NCI-H1105 treated with DMSO at 0.1 percent for 48 hours (cell line): ENCODE measurements around the gene LRTM2.

ENCODE experiments used
- DNase-seq: peaks from one replicate; lab custom pipeline; 2025; lab: John Stamatoyannopoulos, UW

LRTM2 gene

GRCh38 chr12:1864867-1865266, 44.5 kb downstream of the LRTM2 start:
- no peak for DNase-seq

GRCh38 chr12:1865284-1865866, 45.0 kb downstream of the LRTM2 start:
- no peak for DNase-seq

- DNase-seq, result no peak
These were observed 48.8 kb downstream of the LRTM2 start for GRCh38 chr12:1869145-1869544.

GRCh38 chr12:1870086-1870485, 49.7 kb downstream of the LRTM2 start:
- no peak for DNase-seq

GRCh38 chr12:1870998-1871917, 50.9 kb downstream of the LRTM2 start:
- DNase-seq, result no peak

GRCh38 chr12:1872001-1872400, 51.6 kb downstream of the LRTM2 start:
- no peak for DNase-seq

- DNase-seq, result no peak
These were observed 52.1 kb downstream of the LRTM2 start for GRCh38 chr12:1872448-1872847.

- no peak for DNase-seq
These were observed 53.5 kb downstream of the LRTM2 start for GRCh38 chr12:1873531-1874510.

GRCh38 chr12:1875608-1876007, 55.2 kb downstream of the LRTM2 start:
- DNase-seq, result no peak

GRCh38 chr12:1876086-1876485, 55.7 kb downstream of the LRTM2 start:
- DNase-seq, result no peak

GRCh38 chr12:1877169-1877878, 57.0 kb downstream of the LRTM2 start:
- DNase-seq, result no peak

GRCh38 chr12:1878214-1878613, 57.8 kb downstream of the LRTM2 start:
- no peak for DNase-seq

GRCh38 chr12:1878695-1879094, 58.3 kb downstream of the LRTM2 start:
- DNase-seq, result no peak

GRCh38 chr12:1879633-1880032, 59.3 kb downstream of the LRTM2 start:
- no peak for DNase-seq

GRCh38 chr12:1880153-1880845, 59.9 kb downstream of the LRTM2 start:
- DNase-seq, result no peak

- DNase-seq, result no peak
These were observed 60.5 kb downstream of the LRTM2 start for GRCh38 chr12:1880876-1881275.

GRCh38 chr12:1881301-1881700, 60.9 kb downstream of the LRTM2 start:
- no peak for DNase-seq

GRCh38 chr12:1881936-1882335, 61.6 kb downstream of the LRTM2 start:
- no peak for DNase-seq

GRCh38 chr12:1882405-1882804, 62.0 kb downstream of the LRTM2 start:
- DNase-seq, result no peak

- DNase-seq, result no peak
These were observed 62.6 kb downstream of the LRTM2 start for GRCh38 chr12:1882850-1883470.

GRCh38 chr12:1883513-1883912, 63.1 kb downstream of the LRTM2 start:
- no peak for DNase-seq
